HG02885 (cell line): ENCODE measurements around the gene KRT38.
"Not testable (repeated sequence)": the region's sequence is repeated elsewhere in the genome, so short reads cannot be mapped to it uniquely, and the experiment has no call there.

Source experiments
- ATAC-seq: cut with Tn5 transposase; IDR thresholded peaks from one replicate; pipeline ENCODE4 v1.9.1; 2021; ENCODE audit warnings: mild to moderate bottlenecking; ENCODE audit not compliant: unreplicated experiment, poor library complexity

The KRT38 gene

DNA sequence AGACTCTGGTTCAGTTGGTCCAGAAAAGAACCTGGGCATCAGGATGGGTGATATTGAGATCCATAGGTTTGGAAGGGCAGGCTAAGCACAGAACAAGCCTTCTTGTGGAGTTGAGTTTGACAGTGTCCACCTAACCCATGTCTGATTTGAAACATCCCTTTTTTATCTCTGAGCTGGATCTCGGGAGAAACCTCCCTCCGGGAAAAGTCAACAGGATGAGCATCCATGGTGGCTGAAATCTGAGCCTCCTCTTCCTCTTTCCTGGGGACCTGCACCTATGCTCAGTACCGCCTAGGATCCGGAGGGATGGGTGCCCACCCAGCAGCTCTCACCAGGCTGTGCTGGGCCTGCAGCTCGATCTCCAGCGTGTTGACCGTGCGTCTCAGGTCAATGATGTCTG, 23.0 kb upstream of the KRT38 start:
- ATAC-seq: no peak

DNA sequence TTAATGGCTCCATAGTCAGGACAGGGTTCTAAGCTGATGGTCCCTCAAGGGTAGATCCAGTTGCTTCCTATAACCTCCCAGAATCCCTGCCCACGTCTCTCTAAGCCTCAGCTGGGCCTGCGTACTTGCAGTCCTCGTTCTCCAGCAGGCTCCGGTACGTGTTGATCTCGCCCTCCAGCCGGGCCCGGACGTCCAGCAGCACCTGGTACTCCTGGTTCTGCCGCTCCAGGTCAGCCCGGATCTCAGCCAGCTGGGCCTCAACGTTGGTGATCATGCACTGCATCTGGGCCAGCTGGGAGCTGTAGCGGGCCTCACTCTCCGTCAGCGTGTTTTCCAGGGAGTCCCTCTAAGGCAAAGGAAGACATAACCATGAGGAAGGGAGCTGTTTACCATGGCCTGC, 21.9 kb upstream of the KRT38 start:
- ATAC-seq: no peak

DNA sequence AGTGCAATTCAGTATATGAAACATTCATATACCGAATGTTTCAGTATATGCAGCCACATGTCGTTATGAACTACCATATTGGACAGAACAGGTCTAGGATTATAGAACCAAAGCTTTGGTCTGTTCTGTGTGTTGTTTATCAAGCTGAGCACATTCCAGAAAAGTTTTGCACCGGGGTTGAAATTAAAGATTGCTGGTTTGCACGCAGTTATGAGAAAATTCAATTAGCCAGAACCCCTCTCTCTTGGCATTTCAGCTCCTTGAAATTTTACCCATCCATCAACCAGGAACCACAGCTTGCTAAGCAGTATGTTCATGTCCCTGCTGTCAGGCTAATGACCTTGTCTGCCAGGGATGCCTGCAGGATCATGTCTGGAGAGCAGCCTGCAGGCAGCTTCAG, 16.9 kb upstream of the KRT38 start:
- no peak for ATAC-seq

DNA sequence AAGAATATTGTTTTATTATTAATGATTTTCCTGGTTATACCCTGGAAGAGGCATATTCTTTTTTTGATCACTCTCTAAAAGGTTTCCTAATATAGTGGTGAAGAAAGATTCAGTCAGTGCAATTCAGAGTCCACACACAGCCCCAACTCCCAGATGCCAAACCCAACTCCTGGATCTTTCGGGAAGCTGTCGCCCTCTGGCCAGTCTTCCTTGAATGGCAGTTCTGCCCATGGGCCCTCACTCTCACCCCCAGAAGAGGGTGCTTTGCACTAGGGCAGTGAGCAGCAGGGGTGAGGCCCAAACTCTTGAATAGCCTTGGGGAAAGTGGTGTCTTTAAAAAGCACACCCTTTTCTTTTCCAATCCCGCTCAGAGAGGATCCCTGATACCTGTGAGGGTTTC, 15.4 kb upstream of the KRT38 start:
- no peak for ATAC-seq

DNA sequence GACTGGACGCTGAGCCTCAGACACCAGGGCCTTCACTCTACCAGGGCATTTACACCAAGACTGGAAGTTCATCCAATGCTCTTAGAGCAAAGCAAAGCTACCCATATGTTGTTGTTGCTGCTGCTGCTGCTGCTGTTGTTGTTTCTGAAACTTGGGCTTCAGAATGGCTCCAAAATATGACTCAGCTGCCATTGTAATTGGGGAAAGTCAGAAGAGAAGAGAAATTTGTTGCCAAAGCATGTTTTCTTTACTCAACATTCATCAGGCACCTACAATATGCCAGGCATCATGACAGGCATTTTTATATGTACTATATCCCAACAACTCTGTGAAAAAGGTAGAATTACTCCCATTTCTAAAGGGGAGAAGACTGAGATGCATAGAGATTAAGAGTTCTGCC, 14.5 kb upstream of the KRT38 start:
- no peak for ATAC-seq

DNA sequence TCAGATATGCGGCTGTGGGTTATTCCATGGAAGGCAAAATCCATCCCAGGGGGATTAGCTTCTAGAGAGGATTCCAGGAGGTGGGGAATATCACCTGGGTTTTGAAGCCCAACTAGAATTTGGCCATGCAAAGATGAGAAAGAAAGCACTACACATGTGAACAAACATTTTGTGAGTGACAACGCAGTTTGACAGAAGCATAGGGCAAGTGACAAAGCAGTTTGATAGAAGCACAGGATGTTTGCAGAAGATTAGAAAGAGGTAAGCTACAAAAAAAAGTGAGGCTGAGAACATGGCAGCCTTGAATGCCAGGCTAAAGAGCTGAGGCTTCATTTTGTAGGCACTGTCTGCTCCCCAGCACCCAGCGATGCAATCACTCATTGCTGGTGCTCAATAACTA, 12.3 kb upstream of the KRT38 start:
- no peak for ATAC-seq

DNA sequence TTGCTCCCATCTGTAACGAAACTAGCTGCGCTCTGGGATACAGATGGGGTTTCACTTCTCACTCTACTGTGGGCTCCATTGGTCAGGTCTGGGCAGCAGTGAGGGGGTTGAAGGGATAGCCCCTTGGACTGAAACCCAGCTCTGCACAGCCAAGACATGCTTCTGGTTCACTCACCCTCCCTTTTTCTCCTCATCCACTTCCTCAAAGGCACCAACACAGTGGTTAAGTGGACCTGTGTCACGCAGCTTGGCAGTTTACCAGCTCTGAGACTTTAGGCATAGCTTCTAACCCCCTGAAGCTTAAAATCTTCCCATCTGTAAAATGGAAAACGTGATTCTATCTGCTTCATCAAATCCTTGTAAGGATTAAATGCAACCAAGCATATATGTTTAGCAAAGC, 11.5 kb upstream of the KRT38 start:
- ATAC-seq: no peak

DNA sequence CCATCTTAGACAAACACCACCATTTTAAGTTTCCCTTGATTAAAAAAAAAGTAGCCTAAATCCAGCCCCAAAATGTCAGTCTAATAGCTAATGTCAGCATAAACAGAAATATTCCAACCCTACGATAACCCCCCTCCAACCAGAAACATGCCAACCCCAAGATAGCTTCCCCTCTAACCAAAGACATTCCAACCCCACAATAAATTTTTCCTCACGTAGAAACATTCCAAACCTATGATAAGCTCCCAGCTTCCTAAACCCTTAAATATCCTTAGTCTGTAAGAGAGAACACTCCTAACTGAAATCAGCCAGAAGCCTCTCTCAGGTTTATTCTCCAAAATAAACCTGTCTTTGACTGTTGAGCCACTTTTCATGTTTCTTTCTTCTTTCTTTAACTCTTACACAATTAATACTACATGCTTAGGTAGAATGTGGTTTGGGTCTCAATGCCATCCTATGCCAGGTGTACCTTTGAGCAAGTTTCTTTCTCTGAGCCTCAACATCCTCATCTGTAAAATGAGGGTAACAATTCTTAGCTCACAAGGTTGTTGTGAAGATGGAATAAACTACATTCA, 10.5 kb upstream of the KRT38 start:
- ATAC-seq: no peak

DNA sequence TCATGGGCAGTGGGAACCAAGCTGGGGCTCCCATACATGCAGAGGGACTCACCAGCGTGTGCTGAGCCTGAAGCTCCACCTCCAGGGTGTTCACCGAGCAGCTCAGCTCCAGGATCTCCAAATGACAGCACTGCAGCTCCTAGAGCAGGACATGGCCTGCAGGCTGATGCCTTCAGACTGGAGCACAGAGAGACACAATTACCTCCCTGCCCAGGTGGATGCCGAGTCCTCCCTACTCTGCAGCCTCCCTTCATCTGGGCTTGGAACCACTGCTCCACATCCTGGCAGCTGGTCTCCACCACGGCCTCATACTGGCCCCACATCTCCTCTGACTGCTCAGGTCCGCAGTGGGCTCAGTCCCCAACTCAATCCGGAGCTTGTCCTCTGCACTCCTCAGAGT, 8.2 kb upstream of the KRT38 start:
- no peak for ATAC-seq

DNA sequence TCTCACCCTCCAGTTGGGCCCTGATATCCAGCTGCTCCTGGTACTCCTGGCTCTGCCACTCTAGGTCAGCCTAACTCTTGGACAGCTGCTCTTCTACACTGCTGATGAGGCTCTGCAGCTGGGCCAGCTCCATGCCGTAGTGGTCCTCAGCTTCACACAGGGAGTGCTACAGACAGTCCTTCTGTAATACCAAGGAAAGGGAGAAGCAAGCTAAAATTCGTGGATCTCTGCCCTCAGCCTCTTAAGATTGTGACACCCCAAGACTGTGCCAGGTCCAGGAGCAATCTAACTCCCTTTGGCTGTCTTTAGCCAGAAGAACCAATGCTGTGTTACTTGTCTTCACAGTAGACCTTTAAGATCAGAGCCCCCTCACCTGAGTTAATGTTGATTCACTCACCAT, 7.7 kb upstream of the KRT38 start:
- no peak for ATAC-seq

DNA sequence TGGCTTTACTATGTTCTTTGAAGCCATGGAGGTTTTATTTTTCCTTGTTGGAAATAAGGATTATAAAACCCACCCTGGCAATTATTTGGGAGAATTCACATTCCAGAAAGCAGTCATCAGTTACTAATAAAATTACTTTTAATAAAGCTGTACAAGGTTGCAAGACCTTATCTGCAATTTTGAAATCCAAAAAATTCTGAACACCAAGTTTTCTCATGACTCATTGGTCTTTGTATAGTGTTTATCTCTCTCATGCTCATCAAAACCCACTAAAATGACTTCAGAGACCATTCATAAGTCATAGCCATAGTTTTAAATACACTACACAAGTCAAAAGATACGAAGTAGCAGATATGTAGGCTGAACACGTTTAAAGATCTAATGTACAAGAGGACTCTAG, 6.0 kb upstream of the KRT38 start:
- no peak for ATAC-seq

DNA sequence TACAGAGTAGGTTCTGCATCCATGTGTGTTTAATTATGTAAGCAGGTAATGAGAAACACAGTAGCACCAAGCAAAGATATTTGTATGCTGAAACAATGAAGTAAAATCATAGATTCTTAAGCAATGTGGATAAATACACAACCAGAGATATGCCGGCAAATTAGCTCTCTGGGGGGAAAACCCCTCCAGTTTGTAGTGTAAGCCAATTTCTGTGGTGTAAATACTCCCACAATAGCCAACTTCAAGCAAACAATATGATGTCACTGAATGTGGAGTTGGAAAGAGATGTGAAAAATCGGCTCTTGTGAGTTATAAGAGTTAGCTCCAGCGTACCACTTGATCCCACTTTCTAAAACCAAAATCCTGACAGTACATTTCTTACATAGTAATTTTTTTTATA, 3.9 kb upstream of the KRT38 start:
- no peak for ATAC-seq

DNA sequence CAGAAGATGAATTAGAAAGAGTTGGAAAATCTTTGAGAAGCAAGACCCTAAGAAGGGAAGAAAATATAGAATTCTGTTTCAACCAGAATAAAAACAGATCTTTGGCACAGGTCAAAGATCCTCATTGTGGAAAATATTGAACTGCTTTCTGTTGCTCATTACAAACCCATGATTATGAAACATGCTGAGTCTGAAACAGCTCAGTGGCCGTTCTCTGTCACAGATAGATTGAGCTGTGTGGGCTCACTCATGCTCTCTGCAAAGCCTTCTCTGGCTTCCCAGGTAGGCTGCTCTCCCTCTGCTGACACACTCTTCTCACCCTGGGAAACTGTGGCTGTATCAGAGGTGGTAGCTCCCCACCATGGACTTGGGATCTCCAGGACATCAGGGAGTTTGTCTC, 3.4 kb upstream of the KRT38 start:
- ATAC-seq: no peak

DNA sequence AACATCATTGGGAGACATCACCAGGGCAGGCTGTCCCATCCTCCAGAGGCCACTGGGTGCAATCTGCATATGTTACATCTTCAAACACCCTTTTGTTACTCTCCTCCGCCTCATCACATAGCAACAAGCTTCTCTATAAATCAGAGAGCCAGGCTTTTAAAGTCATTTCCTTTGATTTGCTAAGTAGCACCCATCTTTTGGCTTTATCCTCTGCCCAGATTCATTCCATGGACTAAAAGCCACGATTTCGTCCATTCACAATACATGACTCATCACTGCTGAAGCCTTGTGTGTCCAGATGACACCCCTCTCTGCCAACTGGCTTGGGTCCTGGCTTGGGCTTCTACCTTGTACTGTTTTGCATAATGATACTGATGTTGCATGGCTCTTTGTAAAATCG, 2.0 kb upstream of the KRT38 start:
- ATAC-seq: no peak

DNA sequence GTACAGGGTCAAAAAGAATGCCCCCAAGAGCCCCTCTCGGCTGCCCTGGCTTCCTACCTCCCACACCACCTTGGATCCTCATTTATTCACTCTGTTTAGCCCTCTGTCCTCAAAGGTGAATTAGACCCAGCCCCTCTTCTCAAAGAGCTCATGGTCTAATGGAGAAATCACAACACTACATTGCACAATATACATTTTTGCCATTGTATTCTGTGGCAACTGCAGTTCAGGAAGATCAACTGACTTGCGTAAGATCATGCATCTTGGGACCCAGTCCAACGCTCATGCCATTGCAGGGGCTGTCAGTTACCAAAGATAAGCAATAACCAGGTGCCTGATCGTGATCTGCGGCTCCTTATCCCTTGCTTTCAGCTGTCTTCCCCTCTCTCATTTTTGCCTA, 1.4 kb downstream of the KRT38 start:
- no peak for ATAC-seq

DNA sequence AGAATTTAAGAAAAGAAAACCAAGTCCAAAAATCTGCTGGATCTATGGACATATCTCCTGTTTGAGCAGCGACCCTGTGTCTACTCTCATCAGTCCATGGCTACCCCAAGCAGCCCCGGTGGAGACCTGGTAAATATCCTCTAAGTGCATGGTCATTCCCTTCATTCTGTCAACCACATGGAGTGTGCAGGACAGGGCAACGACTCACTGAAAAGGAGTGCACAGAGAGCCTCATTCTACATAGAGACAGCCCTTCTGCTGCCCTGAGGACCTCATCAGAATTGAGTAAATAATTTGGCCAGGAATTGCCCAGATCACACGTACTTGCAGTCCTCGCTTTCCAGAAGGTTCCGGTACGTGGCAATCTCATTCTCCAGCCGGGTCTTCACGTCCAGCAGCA, 3.0 kb downstream of the KRT38 start:
- no peak for ATAC-seq

DNA sequence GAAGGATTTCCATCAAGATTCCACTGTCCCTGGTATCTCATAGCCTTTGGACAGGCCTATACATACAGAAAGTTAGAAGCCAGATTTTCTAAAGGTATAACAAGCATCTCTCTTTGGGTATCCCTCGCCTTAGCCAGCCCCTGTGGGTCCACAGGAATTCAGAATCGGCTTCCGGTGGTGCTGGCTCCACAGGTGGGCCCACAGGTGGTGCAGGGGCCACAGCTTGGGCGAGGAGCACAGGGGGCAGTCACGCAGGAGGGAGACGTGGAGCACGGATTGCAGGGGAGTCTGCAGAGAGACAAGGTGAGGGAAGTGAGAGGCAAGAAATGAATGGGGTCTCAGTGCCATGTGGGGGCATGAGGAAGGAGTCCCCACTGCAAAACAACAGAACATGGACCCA, 3.5 kb downstream of the KRT38 start:
- ATAC-seq: no peak

DNA sequence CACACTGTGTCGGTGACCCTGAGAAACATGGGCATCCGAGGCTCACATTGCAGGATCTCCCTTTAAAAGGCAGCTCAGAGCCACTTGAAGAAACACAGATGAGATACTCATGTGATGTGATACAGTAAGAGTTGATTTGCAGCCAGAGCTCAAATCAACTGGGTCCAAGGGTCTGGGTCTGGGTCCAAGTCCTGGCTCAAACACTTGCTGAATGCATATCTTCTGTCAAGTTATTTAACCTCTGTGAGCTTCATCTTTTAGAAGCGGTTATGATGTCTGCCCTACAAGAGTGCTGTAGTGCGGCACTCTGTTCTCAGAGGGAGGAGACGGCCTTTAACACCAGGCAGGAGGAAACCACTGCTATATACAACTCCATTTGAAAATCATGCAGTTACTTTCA, 6.4 kb downstream of the KRT38 start:
- no peak for ATAC-seq

DNA sequence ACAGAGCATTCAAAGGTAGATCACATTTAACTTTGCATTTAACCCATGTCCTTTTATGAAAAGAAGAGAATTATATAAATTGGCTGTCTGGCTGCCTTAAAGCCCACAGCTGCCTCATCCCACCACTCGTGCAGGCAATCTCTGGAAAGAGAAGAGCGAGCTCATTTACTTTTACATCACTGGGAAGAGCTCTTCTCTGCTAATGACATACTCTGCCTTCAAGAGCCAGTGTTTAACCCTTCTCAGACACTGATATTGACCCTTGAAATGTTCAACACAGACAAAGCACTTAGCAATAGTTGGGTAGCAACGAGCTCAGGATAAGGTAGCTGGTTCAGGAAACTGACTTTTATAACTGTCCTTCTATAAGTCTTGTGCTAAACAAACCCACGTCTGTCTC, 6.8 kb downstream of the KRT38 start:
- no peak for ATAC-seq

DNA sequence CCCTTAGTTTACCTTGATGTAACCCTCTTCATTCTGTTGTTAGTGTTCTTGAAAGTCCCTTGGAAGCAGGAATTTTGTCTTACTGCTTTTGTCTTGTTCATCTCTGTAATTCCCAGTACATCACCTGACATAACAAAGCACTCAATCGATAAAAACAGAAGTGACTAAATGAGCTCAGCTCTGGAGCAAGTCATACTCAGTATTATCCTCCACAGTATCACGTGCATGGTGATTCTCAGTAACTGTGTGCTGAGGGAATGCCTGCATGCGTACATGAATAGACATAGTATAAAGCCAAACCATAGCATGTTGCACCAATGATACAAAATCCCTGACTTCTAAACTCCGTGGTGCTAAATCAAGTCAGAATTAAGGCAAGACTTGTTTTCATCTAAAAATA, 7.2 kb downstream of the KRT38 start:
- no peak for ATAC-seq

DNA sequence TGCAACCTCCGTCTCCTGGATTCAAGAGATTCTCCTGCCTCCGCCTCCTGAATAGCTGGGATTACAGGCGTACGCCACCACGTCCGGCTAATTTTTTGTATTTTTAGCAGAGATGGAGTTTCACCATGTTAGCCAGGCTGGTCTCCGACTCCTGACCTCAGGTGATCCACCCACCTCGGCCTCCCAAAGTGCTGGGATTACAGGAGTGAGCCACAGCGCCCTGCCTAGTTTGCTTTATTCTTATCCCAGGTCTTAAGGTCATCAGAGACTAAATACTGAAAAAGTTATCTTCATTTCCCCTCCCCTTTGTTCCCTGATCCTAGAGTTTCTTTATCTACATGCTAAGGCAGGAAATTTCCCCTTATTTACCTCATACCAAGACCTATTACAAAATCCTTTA, 10.4 kb downstream of the KRT38 start:
- ATAC-seq: not testable (repeated sequence)

DNA sequence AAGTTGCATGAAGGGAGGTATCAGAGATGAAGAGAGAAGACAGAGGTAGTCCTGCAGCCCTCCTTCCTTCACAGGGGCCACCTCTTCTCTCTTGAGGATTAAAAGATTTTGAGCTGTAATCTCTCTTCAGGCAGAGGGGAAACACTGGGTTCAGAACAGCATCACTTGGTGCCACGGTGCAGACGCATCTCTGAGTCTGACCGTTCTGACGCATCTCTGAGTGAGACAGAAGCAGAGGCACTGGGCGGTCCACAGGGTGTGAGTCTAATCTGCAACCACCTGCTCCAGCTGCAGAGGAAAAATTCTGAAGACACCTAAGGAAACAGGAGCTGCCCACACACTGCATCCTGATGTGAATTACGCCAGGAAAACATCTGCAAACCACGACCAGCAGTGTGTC, 11.1 kb downstream of the KRT38 start:
- ATAC-seq: no peak

DNA sequence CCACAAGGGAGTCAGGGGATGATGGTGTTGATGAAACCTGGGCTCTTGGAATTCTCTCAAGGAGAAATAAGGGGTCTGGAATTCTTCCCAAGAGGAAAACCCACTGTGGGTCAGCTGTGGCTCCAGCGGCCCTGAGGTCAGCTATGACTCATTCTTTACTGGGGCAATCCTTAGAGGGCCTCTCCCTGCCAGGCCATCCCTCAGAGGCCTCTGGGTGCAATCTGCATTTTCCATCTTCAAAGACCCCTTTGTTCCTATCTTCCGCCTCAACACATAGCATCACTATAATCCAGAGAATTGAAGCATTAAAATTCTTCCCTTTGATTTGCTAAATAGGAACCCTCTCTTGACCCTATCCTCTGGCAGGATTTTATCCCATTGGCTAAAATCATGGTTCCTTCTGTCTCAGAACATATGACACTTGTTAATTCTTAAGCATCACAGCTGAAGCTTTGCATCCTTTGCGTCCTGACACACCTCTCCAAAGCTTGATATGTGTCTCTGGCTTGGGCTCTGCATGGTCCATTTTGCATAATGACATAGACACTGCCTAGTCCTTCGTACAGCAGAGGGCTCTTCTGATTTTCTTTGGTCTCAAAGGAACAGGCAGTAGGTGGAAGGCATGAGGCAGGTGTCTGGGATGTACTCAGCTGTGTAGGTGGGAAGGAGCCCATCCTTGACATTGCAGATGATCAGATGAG, 12.0 kb downstream of the KRT38 start:
- ATAC-seq: no peak
